GM18498 (cell line): ENCODE data around the gene KNL1.

ENCODE experiments used
- ATAC-seq: cut with Tn5 transposase; IDR thresholded peaks from one replicate; pipeline ENCODE4 v1.9.1; 2021; ENCODE audit warnings: mild to moderate bottlenecking, moderate library complexity; ENCODE audit not compliant: unreplicated experiment

KNL1 gene

GRCh38 chr15:40582726-40583246, 11.3 kb upstream of the KNL1 start:
- no peak for ATAC-seq

DNA sequence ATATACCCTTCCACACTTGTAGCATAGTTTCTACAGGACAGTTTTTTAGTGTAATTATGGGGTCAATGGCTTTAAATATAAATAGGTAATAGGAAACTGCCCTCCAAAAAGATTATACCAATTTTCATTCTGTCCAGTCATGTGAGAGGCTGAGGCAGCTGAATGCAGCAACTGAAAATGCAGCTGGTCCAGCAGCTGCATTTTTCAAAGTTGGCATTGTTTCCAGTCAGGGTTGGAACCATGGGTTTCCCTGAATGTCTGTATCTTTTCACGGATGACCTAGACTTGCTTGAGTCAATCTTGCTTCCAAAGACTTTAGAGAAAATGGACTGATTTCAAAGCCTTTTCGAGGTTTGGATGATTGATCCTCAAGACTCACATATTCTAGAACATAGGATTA, 9.9 kb upstream of the KNL1 start:
- ATAC-seq, result no peak

GRCh38 chr15:40590667-40591050, 3.4 kb upstream of the KNL1 start:
- ATAC-seq, result no peak

DNA sequence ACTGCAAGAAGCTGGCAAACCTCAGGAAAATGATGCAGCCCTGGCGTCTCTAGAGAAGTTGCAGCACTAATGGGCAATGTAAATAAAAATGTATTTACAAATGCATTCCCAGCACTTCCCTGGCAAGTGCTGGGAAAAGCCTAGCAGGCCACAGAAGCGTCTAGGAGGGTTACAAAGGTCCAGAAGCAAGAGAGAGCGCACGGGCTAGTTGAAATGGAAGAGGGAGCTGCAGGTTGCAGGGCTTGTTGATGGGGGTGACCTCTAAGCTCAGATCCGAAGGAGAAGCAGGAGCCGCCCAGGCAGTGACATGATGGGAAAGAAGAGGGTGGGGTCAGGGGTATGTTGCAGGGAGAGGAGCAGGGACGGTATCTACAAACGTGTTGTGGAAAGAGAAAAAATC, 2.7 kb upstream of the KNL1 start:
- ATAC-seq, result no peak

DNA sequence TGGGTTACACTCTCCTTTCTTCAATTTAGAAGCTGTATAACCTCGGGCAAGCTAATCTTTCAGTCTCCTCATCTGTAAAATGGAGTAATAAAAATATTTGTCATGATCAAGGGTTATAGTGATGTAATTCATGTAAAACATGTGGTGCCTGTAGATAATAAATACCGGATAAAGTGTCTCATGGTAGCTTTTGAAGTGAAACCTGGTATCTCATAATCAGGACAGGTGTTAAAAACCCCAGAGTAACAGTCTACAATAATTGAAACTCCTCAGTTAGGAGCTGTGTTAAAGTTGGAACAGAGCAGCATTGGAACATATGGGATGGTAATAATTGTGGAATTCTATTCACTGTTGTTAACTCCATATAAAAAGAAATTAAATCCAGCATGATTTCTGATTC, 884 bp upstream of the KNL1 start:
- no peak for ATAC-seq

- ATAC-seq, result peak; percentile 49
Observed at GRCh38 chr15:40594429-40594836, 384 bp downstream of the KNL1 start.

GRCh38 chr15:40595219-40595618, 1.2 kb downstream of the KNL1 start:
- no peak for ATAC-seq

DNA sequence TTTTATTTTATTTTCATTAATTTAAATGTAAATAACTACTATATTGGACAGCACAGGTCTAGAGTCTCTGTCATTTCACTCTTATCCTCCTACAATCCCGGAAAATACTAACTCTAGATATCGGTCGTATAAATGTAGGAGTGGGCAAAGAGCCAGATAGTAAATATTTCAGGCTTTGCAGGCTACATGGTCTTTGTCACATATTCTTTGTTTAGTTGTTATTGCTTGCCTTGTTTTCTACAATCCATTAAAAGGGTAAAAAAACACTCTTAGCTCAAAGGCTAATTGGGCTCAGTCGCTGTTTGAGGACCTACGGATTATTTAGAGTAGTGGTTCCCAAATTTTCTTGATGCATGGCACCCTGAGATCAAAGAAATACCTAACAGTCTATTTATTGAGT, 1.7 kb downstream of the KNL1 start:
- no peak for ATAC-seq

DNA sequence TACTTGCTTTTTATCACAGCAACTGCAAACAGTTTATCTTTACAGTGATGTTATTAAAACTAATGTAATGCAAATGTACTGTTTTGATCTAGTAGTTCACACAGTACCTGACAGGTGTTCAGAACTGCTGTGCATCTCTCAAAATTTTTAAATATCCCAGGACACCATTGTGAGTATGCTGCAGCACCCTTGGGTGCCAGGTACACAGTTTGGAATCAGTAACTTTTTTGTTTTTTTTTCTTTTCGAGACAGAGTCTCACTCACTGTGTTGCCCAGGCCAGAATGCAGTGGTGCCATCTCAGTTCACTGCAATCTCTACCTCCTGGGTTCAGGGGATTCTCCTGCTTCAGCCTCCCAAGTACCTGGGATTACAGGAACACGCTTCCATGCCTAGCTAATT, 3.0 kb downstream of the KNL1 start:
- no peak for ATAC-seq

DNA sequence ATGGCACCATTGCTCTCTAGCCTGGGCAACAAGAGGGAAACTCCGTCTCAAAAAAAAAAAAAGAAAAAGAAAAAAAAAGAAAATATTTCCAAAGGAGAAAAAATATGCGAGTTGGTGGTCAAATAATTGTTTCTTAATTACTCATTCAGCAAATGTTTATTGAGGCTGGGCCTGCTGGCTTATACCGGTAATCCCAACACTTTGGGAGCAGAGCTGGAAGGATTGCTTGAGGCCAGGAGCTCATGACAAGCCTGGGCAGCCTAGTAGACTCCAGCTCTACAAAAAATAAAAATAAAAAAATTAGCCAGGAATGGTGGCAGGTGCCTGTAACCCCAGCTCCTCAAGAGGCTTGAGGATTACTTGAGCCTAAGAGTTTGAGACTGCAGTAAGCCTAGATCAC, 4.1 kb downstream of the KNL1 start:
- ATAC-seq, result no peak

- ATAC-seq, result no peak
Observed at GRCh38 chr15:40598672-40599071, 4.6 kb downstream of the KNL1 start.

DNA sequence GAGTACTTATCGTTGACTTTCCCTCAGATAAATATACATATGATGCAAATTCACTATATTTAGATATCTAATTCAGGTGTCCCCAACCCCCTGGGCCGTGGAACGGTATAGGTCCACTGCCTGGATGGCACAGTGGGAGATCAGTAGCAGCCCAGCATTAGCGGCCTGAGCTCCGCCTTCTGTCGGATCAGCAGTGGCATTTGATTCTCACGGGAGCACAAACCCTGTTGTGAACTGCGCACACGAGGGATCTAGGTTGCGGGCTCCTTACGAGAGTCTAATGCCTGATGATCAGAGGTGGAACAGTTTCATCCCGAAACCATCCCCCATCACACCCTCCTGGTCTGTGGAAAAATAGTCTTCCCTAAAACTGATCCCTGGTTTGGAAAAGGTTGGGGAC, 6.9 kb downstream of the KNL1 start:
- ATAC-seq, result no peak

- ATAC-seq, result no peak
Observed at GRCh38 chr15:40603935-40604334, 9.9 kb downstream of the KNL1 start.

DNA sequence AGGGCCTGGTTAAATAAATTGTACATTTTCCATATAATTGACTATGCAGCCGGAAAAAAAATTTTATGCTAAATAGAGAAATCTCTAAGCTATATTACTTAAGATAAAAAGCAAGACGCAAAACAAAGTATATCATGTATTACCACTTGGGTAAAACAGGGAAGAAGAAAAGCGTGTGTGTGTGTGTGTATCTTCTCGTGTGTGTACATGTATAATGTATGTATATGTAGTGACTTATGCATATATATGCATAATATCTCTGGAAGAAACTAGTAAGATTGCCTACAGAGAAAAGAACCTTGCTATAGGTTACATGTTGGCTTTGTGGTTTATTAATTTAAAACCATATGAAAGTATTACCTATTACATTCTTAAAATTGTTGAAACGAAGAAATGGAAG, 19.0 kb downstream of the KNL1 start:
- ATAC-seq, result no peak

- ATAC-seq, result no peak
Observed at GRCh38 chr15:40618023-40618422, 24.0 kb downstream of the KNL1 start.

DNA sequence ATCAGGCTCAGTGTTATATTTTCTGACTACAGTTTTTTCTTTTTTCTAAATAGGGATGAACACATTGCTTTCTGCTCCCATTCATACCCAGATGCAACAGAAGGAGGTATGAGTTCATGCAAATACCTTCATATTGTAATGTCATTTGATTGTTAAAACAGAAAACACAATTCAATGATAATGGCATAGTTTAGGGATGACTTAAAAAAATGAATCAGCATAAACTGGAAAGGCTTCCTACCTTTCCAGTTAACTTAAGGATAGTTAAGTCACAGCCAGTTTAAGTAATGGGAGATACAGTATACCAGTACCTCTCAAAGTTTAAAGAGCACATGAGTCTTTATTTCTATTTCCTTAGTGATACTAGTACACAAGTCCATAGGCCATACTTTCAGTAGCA, 24.9 kb downstream of the KNL1 start:
- ATAC-seq, result no peak

DNA sequence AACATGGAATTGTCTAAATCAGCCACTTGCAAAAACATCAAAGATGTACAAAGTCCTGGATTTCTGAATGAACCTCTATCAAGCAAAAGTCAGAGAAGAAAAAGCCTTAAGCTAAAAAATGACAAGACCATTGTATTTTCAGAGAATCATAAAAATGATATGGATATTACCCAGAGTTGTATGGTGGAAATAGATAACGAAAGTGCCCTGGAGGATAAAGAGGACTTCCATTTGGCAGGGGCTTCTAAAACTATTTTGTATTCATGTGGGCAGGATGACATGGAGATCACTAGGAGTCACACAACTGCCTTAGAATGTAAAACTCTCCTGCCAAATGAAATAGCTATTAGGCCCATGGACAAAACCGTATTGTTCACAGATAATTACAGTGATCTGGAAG, 29.3 kb downstream of the KNL1 start:
- no peak for ATAC-seq

DNA sequence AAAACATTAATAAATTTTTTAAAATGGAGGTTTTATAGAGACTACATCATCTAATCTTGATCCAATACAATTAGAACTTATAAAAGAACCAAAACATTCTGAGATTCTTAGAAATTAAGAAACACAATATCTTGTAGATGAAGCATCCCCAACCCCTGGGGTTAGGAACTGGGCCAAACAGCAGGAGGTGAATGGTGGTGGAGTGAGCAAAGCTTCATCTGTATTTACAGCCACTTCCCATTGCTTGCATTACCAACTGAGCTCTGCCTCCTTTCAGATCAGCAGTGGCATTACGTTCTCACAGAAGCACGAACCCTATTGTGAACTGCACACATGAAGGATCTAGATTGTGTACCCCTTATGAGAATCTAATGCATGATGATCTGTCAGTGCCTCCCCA, 36.3 kb downstream of the KNL1 start:
- ATAC-seq, result no peak

GRCh38 chr15:40633178-40633577, 39.1 kb downstream of the KNL1 start:
- no peak for ATAC-seq

DNA sequence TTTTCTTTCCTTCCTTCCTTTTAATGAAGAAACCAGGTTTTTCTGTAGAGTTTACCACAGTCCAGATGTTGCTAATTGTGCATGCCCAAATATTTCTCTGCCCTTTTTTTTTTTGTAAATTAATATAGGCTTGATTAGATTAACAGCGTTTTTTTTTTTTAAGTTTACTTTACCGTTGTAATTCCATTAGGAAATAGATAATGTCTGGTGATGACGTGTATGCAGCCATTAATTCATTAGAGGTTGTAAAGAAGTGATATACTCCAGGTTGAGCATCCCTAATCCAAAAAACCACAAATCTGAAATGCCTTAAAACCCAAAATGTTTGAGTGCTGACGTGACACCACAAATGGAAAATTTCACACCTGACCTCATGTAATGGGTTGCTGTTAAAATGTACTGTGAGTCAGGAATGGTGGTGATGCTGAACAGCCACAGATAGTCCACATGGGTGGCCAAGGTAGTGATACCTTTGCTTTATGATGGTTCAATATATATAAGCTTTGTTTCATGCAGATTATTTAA, 43.2 kb downstream of the KNL1 start:
- ATAC-seq, result no peak

- no peak for ATAC-seq
Observed at GRCh38 chr15:40639677-40640076, 45.6 kb downstream of the KNL1 start.

GRCh38 chr15:40647523-40647922, 53.5 kb downstream of the KNL1 start:
- ATAC-seq, result no peak

- no peak for ATAC-seq
Observed at GRCh38 chr15:40650479-40650878, 56.4 kb downstream of the KNL1 start.

- no peak for ATAC-seq
Observed at GRCh38 chr15:40660686-40661085, 66.6 kb downstream of the KNL1 start.
